NCI-H2227 treated with DMSO at 0.1 percent for 48 hours (cell line): Measurements from ENCODE around the gene EPHB2.
"Not testable (repeated sequence)": the region's sequence is repeated elsewhere in the genome, so short reads cannot be mapped to it uniquely, and the experiment has no call there.

Experiments
- DNase-seq: peaks from one replicate; lab custom pipeline; 2025; lab: John Stamatoyannopoulos, UW

The EPHB2 gene

GRCh38 chr1:22838965-22839364 is 128.3 kb downstream of the EPHB2 start:
- no peak for DNase-seq

DNA sequence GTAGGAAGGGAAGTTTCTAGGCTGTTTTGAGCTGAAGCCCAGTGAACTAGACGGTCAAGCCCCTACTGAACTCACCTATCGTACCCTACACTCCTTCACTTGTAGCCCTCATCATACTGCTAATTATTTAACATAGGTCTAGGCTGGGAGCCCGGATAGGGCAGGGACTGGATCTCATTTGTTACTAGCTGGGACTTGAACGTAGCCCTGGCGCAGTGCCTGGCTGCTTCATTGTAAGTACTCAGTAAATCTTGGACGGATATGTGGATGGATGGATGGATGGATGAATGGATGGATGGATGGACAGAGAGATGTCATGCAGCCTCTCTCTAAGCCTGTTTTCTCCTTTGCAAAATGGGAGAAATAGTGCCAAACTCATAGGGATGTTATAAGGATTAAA is 129.2 kb downstream of the EPHB2 start:
- no peak for DNase-seq

DNA sequence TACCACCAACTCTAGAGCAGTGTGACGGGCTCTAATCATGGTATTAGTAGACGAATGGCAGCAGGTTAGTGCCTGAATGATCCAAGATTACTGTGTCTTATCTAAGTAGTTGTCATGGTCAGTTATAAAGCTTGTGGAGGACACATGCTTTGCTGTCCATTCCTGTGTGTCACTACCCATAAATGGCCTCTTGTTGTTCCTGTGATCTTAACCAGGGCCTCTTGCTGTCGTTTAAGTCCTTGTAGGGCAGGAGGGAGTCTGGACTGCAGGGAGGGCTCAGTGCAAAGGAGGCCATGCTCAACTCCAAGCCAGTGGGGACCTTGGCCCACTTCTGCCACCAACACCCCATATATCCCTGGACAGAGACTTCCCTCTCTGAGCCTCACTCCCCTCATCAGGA is 130.5 kb downstream of the EPHB2 start:
- DNase-seq = no peak

GRCh38 chr1:22841860-22842281 is 131.2 kb downstream of the EPHB2 start:
- DNase-seq = no peak

GRCh38 chr1:22843441-22844183 is 133.0 kb downstream of the EPHB2 start:
- DNase-seq = not testable (repeated sequence)

DNA sequence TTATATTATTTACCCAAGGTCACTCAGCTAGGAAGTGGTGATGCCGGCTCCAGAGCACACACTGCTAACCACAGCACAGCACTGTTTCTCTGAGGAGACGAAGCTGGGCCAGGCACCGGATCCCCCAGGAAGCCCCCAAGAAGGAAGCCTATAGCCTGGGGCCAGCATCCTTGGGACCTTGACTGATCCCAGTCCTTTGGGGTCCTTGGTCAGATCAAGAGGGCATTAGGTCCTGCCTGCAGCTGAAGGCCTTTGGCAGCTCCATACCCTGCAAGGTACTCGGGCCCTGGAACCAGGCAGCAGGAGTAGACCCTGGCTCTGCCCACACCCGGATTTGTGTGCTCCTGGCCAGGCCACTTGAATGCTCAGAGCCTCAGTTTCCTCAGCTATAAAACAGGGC is 134.0 kb downstream of the EPHB2 start:
- DNase-seq = no peak

GRCh38 chr1:22845398-22845935 is 134.8 kb downstream of the EPHB2 start:
- peak; percentile 79 for DNase-seq

DNA sequence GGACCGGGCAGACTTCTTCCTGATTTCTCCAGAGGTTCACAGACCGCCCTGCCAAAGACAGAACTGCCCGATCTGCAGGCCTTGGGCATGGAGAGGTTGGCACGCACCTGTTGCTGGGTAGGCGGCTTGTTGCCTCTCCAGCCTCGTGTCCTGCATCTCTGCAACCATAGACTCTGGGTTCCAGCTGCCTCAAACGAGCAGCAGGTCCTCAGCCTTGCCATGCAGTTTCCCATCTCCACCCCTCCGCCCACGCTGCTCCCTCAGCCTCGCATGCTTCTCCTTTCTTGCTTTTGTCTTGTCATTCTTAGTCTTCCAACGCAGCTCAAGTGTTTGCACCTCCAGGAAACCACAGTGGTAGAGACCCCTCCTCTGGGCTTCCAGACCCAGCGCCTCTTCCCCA is 135.8 kb downstream of the EPHB2 start:
- no peak for DNase-seq

GRCh38 chr1:22847249-22847648 is 136.6 kb downstream of the EPHB2 start:
- no peak for DNase-seq

DNA sequence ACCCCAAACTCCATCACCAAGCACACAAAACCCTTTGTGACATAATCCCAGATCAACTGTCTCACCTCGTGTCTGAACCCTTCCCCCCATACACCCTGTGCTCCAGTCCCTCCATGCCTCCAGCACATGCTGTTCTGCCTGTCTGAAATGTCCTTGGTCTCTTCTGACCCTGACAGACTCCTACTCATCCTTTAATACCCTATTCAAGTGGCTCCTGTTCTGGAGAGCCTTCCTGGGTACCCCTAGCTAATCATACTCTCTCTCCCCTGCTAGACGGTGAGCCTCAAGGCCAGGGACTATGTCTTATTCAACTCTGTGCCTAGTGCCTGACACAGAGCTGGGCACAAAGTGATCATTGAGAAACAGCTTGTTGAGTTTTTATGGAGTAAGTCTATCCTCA is 137.1 kb downstream of the EPHB2 start:
- no peak for DNase-seq

GRCh38 chr1:22848405-22848804 is 137.8 kb downstream of the EPHB2 start:
- no peak for DNase-seq

- DNase-seq = no peak
Measured at GRCh38 chr1:22849770-22850169, 139.1 kb downstream of the EPHB2 start.

DNA sequence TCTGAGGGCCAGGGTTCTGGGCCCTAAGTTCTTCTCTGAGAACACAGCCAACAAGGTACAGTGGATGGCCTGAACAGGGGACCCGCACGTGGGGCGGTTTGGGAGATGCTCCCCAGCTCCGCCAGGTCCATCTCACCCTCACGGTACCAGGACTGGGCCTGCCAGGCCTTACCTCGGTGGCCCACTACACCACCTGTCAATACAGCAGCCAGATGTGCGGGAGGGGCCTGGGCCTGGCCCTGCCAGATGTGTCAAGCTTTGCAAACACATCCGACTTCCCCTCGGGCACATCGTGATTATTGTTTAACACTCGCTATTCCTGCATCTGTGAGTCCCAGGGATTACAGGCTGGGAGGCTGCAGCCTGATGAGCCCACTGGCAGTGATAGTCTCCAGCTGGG is 139.6 kb downstream of the EPHB2 start:
- no peak for DNase-seq

DNA sequence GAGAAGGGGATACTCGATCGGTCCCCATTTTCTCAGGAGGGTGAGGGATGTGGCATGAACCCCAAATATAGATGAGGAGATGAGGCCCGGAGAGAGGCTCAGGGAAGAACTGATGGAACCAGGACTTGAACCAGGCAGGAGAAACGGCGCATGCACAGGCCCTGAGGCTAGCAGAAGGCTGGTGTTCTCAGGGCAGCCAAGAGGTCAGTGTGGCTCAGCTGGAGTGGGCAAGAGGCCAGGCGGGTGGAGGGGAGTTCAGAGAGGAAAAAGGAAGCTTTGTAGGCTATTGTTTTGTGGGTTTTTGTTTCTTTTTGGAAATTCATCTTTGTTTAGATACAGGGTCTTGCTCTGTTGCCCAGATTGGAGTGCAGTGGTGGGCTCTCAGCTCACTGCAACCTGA is 140.0 kb downstream of the EPHB2 start:
- DNase-seq = no peak

DNA sequence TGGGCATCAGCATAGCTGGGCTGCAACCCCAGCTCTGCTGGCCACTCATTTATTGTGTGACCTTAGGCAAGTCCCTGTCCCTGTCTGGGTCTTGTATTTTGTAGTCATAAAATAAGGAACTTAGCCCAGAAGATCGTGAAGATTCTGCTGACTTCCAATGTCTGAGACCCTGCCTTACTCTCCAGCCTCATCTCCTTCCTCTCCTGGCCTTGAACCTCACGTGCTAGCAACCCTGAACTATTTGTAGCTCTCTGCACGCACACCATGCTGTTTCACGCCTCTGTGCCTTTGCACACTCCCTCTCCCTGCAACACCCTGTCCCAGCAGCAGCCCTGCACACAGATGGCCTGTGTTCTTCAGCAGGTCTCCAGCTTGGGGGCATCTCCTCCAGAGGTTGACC is 140.9 kb downstream of the EPHB2 start:
- DNase-seq = no peak

DNA sequence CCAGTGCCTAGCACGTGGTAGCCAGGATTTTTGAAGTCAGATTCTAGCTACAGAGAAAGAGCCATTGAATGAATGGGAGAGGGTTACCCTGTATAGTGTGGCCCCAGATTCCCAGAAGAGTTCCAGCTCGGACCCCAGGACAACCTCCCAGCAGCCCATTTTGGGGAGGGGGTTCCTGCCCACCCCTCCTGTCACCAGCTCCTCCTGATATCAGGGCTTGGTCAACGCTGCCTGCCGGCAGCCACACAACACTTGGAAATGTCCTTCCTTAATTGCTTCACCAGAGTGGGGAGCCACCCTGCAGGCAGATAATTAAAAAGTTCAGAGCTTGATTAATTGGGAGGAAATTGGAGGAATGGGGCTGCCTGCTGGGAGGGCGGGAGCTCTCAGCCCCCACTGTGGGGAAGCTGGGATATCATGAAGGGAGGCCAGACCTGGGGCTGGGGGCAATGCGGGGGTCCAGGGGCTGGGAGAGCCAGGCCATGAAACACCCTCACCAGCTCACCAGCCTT is 141.6 kb downstream of the EPHB2 start:
- DNase-seq = no peak

- DNase-seq = no peak
Measured at GRCh38 chr1:22853651-22854185, 143.1 kb downstream of the EPHB2 start.

GRCh38 chr1:22854688-22855565 is 144.3 kb downstream of the EPHB2 start:
- no peak for DNase-seq

DNA sequence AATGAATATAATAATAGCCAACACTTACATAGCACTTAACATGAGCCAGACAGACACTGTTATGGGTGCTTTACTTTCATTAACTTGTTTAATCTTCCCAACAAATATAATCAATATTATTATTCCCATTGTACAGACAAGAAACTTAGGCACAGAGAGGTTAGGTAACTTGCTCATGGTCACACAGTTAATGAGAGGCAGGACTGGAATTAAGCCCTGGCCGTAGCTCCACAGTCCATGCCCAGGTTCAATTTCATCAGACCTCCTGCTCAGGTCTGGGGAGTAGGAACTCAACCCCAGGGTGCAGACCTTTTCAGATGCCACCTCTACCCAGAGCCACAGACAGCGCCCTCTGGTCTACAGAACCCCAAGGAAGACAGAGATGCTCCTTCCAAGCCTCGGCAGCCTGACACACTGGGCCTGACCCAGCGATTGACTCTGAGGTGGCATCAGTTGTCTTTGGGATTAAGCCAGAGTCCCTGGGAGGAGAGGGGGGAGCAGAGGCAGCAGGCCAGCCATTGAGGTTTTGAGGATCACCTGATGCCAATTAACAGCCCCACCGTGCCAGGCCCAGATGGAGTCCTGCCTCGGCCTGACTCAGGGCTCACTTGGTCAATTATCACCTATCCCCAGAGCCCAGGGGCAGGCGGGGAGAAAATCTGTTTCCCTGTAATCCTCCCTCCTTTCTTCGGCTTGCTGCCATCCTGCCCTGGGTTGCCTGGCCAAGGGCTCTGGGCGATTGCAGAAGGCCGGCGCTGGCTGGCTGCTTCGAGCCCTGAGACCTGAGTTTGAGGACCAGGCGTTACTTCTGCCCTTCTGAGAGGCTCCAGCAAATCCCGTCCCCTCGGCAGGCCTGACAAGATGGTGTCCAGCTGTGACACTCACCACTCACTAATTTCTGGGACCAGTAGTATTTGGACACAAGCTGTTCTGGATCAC is 145.3 kb downstream of the EPHB2 start:
- DNase-seq = no peak

DNA sequence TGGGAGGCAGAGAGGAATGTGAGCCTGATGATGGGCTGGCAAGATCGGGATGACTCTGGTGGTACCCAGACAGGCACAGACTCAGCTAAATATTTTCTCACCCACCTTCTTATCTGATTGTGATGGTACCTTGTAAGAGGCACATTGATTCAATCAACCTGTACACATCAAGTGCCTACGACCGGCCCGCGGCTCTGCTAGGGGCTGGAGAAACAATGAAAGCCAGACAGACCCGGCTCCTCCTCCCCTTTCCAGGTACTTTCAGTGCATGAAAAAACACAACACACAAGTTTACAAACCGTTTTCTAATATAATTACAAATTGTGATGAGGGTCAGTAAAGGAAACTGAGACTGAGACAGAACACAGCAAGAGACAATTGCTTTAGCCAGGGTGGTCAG is 147.0 kb downstream of the EPHB2 start:
- DNase-seq = no peak

GRCh38 chr1:22860414-22860800 is 149.8 kb downstream of the EPHB2 start:
- no peak for DNase-seq
